ENCODE data around the gene FGF2. TPM values are rescaled to one million over a fixed set of nuclear protein-coding genes. Genes with fewer than 3 reads are reported as not detected.

FGF2 gene
- total RNA-seq, 1 experiment from 2014 or later, result 99.0 TPM

- Histone ChIP-seq H3K79me2 (ENCODE audit: insufficient read depth, low read length) (peaks cover 74% of the 10 kb centered on the region), H3K14ac (ENCODE audit: insufficient read depth, low read length) (no peak overlapping the region), H4K8ac (replicated peaks; ENCODE audit: insufficient read length, low read depth, low read length) (no peak overlapping the region), H3K27me3 (ENCODE audit: insufficient read depth, low read length) (no peaks in the 10 kb centered on the region), H3K9ac (ENCODE audit: extremely low read depth, insufficient read length, low read length) (no peak overlapping the region), H3K23me2 (ENCODE audit: insufficient read length, low read depth, low read length, poor library complexity, severe bottlenecking) (peaks cover 8% of the 10 kb centered on the region), H3T11ph (ENCODE audit: low read length) (no peak overlapping the region), H3K18ac (ENCODE audit: insufficient read length, low read depth, low read length) (no peak overlapping the region), H2AK5ac (ENCODE audit: insufficient read length, low read length) (no peak overlapping the region), H2AFZ (ENCODE audit: low read length) (no peak overlapping the region), H3K4ac (ENCODE audit: low read depth, low read length) (no peak overlapping the region), H2BK12ac (ENCODE audit: insufficient read length, low read depth, low read length) (no peak overlapping the region), H3K23ac (ENCODE audit: insufficient read length, low read depth, low read length) (no peak overlapping the region), H2BK120ac (ENCODE audit: low read depth, low read length, poor library complexity, severe bottlenecking) (no peak overlapping the region), H3K56ac (ENCODE audit: insufficient read length, low read depth, low read length) (no peak overlapping the region), H4K20me1 (ENCODE audit: control insufficient read depth, insufficient read depth, insufficient read length) (no peaks in the 10 kb centered on the region), H3K4me1 (ENCODE audit: insufficient read depth, low read length) (peaks cover 5% of the 10 kb centered on the region; the same call in 1 of the 2 replicates), H3K4me2 (ENCODE audit: insufficient read depth, insufficient read length, low read length) (peak overlapping the region; percentile 43), H4K5ac (ENCODE audit: insufficient read length, low read depth, low read length) (no peak overlapping the region), H2BK5ac (ENCODE audit: insufficient read length, low read length) (no peak overlapping the region), H3K79me1 (ENCODE audit: insufficient read depth, low read depth, low read length, poor library complexity, severe bottlenecking) (peaks cover 2% of the 10 kb centered on the region), H2BK15ac (ENCODE audit: low read depth, low read length) (no peak overlapping the region), H4K91ac (ENCODE audit: insufficient read length, low read depth, low read length) (no peak overlapping the region), H3K27ac (ENCODE audit: insufficient read length, low read depth, low read length) (no peak overlapping the region), H2BK20ac (ENCODE audit: low read depth, low read length, poor library complexity, severe bottlenecking) (no peak overlapping the region), H3K9me3 (ENCODE audit: control insufficient read depth, low read depth, low read length) (no peaks in the 10 kb centered on the region)
- Mint-ChIP-seq H3K4me3 (peak overlapping the region; percentile 14 to 90; a peak in 2 of 5 replicates), H3K4me1 (peaks cover 48% of the 10 kb centered on the region in 2 experiments), H3K9me3 (peaks cover 0 to 2% of the 10 kb centered on the region in 2 experiments; a peak in 2 of 5 replicates), H3K27me3 (ENCODE audit: low read depth) (no peaks in the 10 kb centered on the region), H3K27ac (peak overlapping the region; percentile 62 to 96 (median 92); a peak in 5 of 7 replicates), H3K36me3 (ENCODE audit: insufficient read depth in 1 of 3, low read depth in 3 of 3) (peaks cover 17 to 56% (median 43%) of the 10 kb centered on the region in 3 experiments)
- no peak for DNase-seq
- no CpG with 5 or more reads among the region's 6 CpGs for WGBS (ENCODE audit: extremely low coverage, insufficient read length, low lambda C conversion rate)
- no peak for TF ChIP-seq CTCF (conservative IDR thresholded peaks at IDR 0.05)
These were observed 5.0 kb downstream of the FGF2 start for GRCh38 chr4:122831515-122832196.

All from H9 (cell line).